NOMO-1 treated with dmso at 0.1 percent for 144 hours (cell line): ENCODE results near the gene STX3.
"Not testable (repeated sequence)": the region's sequence is repeated elsewhere in the genome, so short reads cannot be mapped to it uniquely, and the experiment has no call there.

Experiments
- DNase-seq: peaks from one replicate; lab custom pipeline; 2025; ENCODE audit not compliant: unreplicated experiment; lab: John Stamatoyannopoulos, UW

Gene STX3

DNA sequence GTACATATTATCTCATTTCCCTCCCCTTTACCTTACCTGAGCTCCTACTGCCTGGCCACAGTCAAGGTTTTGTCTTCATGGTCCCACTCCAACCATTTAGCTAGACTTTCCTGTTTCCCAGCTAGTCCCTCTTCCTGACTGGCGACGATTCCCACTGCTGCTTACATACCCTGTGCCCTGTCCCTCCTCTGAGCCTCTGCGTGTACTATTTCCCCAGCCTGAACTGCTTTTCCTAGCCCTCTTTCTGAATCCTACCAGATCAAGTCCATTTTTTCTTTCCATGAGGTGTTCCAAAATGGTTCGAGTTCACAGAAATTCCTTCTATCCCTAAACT lies 32.0 kb downstream of the STX3 start:
- DNase-seq, result no peak

DNA sequence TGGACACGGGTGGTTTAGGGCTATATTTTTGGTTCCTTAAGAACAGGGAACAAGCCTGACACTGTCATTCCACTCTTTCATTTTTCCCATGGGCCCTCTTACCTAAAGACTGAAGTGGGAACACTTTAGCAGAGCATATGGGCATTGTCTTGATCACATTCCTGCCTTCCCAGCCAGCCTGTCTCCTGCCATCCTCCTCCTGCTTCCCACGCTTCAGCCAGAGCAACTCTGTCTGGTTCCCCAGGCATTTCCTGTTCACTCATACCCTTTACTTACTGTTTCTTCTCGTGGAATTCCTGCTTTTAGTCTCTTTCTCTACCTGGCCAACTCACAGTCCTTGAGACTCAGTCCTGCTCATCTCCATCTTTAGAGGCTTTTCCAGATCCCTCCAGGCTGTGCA lies 32.6 kb downstream of the STX3 start:
- no peak for DNase-seq

DNA sequence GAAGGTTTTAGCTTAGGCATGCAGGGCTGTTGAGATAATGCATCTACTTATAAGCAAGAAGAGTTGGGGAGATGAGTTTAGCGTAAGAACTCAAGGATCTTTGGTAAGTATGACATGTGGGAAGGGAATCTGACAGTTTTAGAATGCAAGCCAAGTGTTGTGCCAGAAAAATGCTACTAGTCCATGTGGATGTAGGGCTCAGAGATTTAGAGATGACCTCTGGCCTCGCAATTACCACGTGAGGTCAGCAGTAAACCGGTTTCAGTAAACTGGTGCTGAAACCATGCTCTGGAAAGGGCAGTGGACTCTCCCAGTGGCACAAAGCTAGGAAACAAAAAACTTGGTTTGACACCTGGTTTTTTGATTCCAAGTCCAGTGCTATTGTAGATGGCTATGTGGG lies 36.5 kb downstream of the STX3 start:
- DNase-seq, result no peak

DNA sequence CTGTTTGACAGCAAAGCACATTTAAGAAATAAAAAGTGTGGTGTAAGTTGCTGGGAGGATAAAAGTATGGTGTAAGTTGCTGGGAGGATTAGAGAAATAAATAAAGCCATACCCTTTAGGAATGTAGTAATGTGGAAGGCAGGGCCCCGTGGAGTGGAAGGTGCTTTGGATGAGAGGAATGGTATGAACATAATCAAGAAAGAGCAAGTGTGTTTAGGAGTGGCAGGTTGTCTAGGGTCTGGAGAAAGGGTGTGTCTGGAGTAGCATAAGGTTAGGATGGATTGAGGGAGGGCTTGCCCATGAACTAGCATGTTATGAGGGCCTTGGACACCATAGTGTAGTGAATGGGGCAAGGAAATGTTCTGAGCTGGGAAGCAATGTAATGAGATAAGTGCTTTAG lies 37.3 kb downstream of the STX3 start:
- DNase-seq, result no peak

DNA sequence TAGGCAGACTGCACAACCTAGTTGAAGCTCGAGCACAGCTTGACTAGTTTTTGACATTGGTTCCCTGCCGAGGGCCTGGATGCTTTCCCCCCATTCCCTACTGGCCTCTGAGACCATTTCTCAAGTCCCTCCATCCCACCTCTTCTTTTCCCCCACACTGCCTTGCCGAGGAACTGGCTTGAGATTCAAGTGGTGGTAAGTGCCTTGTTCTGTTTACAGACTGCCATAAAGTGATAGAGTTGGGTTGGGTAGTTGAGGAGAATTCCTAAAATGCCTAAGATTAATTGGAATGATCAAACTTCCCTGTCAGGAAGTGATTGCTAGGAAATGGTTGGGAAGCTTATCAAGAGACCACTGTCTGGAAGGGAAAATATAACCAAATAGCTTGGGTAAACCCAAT lies 39.2 kb downstream of the STX3 start:
- DNase-seq, result no peak

DNA sequence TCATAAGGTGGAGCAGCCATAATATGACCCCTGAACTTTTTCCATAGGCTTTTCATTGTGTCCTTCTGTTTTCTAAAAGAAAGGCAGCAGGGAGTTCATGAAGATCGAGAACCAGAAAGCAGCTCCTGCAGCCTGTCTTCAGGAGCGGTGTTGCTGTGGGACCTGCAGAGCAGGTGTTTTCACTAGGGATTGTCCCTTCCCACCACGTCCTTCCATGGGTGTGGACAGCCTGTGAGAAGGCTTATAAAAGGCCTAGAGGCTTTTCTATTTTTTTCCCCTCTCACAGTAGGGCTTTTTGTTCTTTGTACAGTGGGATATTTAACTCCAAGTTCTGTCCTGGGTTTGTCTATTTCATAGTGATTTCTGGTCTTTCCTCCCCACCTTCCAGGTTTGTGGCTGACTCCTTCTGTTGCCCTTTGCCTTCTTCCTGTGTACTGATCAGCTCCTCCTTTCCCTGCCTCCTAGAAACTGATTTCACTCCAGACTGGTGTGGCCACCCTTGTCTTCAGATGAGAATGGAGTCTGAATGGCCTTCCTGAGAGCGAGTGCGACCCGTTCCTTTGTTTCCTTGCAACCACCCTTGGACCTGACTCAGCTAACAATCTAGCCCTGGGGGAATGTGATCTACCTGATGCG lies 45.3 kb downstream of the STX3 start:
- DNase-seq, result no peak

DNA sequence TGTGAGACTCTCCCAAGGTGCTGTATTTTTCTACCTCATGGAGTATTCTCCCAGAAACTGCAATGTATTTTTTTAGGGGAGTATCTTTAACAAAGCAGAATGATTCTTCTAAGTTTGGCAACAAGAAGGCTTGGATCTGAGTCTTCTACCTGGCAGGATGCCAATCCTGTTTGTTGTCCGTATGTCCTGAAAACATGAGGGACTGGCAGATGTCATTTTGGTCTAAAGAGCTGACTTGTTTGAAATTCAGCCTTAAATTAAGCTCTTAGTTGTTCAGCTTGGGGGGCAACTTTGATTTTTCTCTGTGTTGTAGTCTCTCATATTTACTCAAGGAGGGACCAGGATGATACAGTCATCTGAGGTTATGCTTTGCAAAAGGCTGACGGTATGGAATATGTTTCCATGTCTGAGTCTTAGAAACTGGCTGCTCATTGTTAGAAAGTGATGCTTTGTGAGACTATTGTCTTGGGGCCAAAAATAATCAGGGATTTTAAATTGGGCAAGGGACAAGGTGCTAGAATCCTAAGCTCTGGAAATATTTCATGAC lies 46.1 kb downstream of the STX3 start:
- DNase-seq, result no peak

DNA sequence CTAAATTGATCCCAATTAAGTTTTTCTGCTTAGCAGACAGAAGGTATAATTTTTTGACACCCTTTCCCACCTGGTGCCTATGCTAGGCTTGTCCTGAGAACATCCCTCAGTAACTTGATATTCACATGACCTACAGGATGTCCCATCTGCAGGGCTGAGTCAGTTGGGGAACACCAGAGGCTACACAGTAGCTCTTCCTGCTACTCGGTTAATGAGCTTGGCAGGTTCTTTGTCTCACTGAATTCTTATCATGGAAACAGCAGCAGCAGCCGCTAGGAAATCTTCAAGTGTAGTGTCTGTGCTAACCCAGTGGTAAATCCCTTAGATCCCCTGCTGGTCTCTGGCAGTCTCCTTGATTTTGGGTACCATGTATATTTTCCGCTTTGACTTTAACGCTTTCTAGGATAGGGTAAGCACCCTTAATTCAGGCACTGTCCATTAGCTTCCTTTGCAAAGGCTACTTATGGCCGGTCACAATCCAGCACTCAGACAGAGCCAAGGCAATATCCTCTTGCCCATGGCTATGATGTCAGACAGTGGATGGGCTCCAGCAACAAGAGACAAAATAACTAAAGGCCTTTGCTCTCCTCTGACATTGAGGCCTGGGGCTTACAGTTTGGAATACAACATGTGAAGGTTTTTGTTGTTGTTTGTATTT lies 46.9 kb downstream of the STX3 start:
- no peak for DNase-seq

DNA sequence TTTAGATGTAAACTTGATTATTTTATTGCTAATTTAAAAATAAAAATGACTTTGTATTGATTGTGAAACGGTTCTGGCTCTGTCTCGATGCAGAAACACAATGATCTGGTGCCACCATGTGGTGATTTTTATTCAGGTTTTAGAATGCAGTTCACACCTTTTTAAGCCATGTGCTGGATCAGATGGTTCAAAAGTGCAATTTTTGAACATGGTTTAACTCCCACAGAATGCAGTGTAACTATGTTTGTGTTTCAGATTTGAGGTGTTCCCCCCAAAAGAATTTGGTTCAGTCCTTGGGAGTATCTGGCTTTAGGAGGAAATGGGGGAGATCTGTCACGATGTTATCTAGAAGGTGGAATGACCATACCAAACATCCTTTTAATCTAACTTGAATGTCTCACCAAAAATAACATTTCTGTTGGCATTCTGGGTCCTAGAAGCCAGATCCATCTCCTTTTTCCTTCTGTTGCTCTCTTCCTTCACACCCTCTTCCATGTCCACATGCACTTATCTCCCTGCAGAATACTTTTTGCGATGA lies 47.5 kb downstream of the STX3 start:
- DNase-seq, result peak; percentile 6

DNA sequence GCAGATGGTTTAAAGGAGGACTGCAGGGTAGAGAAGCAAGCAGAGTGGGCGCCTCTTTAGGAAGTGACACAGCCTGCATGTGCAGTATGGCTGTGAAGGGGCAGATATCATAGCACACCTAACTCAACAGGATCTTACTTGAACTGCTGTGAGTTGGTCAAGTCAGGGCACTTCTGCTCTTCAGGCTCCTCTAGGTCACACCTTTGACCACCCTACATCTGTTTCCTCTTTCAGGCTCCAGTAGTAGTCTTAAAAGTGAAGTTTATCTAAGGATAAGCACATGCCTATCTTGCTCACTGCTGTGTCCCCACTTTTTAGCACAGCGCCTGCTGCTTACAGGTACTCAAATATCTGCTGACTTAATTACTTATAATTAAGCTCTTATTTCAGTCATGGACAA lies 48.9 kb downstream of the STX3 start:
- DNase-seq, result no peak

DNA sequence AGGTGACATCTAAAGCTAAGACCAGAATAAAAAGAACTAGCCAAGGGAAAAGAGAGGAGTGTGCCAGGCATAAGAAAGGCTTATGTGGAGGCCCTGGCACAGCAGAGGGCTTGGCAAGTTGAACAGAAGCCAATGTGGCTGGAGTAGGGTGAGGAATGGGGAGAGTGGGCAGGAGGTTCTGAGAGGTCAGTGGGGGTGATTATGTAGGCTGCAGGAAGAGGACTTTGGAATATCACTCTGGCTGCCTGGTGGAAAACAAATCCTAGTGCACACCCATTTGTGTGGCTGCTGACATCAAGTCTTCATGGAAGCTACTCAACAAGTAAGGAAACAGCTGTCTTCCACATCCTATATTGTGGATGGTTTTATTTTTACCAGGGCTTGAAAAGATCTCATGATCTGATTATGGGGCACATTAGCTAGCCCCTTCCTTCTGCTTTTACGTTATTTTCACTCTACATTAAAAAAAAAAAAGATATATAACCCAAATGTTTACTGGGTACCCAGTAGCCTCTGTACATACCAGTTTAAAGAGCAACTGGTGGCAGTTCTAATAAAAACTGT lies 52.0 kb downstream of the STX3 start:
- no peak for DNase-seq

DNA sequence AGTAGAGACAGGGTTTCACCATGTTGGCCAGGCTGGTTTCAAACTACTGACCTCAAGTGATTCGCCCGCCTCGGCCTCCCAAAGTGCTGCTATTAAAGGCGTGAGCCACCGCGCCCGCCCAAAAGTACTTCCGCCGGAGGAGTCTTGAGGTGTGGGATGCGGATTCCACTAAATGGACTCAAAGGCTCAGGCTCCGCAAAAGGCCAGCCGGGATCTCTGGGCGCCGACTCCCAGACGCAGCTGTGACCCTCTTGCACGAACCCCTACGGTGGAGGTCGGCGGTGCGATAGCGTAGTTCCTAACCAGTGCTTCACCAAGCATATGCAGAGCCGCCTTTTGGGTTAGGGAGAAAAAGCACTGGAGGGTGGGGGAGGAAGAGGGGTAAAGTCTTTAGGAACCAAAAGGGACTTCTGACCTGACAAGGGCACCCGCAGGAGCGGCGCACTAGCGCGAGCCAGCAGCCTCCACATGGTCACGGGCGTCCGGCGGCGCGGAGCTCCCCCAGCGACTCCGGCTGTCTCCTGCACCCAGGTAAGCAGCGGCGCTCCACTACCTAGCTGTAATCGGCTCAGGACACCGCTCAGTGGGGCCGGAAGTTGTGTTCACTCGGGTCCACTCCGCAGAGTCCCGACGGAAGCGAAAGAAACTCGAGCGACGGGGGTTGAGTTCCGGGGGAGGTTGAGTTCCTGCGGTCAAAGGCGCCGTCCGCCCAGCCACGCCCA lies 55.2 kb downstream of the STX3 start, which contains the start of gene MRPL16:
MRPL16 (minus strand) TSS at position 590 of the 722 bp plus-strand sequence; CDS start at position 470, 120 bp downstream.
- DNase-seq, result peak; percentile 89

DNA sequence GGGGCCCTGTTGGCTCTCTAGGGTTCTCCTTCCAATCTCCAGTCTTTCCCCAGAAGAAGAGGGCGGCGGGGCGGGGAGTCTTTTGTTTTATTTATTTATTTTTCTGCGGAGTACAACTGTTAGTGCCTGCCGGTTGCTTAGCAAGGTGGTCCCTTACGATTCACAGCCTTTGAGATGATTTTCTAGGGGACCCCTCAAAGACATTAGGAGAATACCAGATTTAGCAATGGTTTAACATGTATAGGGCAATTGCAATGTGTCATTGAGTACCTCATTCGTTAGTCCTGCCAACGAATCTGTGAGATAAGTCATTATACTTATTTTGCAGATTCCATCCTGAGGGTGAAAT lies 55.7 kb downstream of the STX3 start:
- DNase-seq, result no peak

DNA sequence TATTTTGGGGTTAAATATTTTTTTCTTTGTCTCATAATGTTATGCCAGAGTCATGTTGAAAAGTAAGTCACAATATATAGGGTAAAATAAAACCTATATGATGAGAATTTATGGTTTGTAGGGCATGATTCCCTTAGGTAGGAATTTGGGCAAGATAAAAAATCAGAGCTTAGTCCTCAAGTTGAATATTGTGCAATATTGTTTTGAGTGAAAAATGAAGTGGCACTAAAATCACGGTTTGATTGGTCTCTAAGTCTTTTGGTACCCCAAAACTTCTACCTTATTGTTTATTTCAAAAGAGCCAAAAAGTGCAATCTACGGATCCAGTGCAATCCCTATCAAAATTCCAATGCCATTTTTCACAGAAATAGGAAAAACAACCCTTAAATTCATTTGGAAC lies 57.0 kb downstream of the STX3 start:
- DNase-seq, result no peak

DNA sequence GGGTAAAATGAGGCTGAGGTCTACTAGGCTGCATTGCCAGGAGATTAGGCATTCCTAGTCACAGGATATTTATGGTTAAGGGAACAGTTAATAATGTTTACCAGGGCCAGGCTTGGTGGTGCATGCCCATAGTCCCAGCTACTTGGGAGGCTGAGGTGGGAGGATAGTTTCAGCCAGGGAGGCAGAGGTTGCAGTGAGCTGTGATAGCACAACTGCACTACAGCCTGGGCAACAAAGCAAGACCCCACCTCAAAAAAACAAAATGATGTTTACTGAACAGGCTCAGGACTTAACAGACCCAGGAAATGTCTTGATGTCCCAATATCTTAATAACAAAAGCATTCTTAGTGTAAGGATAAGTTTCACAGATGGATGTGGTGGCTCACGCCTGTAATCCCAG lies 58.2 kb downstream of the STX3 start:
- DNase-seq, result no peak

DNA sequence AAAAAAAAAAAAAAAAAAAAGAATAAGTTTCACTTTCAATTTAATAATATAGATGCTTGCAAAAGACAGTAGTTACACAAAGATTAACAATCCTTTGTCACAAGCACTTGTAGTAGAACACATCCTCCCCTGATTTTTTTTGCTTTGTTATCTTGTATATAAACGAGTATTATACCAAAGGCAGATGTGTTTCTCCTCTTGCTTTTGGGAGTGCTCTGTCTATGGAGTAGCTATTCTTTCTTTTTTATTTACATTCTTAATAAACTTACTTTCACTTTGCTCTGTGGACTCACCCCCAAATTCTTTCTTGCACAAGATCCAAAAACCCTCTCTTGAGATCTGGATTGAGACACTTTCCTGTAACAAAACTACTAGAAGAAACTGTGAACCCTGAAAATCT lies 58.8 kb downstream of the STX3 start:
- no peak for DNase-seq

DNA sequence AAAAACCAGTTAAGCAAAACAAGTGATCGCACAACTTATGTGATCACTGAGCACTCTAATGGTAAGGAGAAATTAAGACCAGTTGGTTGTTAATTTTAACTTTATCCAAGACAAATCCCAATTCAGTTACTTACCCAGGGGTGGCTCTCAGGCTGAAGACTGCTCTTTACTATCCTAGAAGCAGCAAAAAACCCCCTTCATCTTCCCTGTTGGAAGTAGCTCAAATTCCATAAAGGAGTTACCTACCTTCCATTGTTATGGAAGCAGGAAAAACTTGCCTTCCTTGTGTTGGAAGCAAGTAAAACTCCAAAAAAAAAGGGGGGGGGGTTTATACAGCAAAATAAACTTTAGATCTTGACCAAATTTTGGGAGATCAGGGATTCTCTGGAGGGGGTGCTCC lies 60.6 kb downstream of the STX3 start:
- no peak for DNase-seq

DNA sequence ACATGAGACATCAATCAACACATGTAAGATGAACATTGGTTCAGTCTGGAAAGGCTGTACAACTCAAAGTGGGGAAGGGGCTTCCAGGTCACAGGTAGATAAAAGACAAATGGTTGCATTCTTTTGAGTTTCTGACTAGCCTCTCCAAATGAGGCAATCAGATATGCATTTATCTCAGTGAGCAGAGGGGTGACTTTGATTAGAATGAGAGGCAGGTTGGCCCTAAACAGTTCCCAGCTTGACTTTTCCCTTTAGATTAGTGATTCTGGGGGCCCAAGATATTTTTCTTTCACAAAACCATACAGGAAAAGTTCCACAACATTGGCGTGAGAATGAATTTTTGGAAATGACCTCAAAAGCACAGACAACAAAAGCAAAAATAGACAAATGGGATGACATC lies 61.3 kb downstream of the STX3 start:
- not testable (repeated sequence) for DNase-seq

DNA sequence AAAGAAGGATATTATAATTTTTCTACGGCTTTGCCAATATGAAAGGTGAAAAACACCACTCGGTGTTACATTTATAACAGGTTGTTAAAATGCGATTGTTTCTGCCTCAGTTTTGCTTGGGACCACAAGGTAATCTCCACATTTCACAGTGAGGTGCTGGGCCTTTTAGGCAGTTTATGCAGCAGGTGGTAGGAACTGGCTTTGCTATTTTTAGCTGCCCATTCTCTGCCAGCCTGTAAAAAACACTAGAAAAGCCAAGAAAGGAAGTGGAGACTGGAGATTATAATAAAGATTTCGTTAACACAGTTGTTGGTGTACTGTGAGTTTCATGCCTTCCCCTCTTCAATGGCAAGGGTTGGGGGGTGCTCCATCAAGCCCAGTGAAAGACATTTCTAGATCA lies 63.4 kb downstream of the STX3 start:
- DNase-seq, result peak; percentile 52

DNA sequence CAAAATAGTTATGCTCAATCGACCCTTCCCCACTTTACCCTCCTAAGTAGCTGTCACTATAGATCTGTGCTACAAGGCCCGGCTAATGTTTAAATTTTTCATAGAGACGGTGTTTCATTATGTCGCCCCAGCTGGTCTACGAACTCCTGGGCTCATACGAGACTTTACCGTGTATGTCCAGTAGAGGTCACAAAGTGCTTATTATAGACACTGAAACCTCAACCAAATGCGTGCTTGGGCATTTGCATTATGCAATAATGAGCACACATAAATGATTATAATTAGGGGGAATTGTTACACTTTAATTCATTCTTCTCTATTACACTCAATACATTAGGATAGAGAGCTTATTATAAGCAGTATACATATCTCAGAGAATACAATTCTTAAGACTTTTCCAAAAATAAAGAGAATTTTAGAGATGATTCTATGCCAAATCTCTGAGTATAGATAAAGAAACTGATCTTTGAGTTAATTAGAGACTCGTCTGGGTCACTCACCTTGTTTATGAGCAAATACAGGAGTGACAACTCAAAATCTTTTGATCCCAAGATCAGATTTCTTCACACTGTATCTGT lies 67.9 kb downstream of the STX3 start:
- DNase-seq, result peak; percentile 43

DNA sequence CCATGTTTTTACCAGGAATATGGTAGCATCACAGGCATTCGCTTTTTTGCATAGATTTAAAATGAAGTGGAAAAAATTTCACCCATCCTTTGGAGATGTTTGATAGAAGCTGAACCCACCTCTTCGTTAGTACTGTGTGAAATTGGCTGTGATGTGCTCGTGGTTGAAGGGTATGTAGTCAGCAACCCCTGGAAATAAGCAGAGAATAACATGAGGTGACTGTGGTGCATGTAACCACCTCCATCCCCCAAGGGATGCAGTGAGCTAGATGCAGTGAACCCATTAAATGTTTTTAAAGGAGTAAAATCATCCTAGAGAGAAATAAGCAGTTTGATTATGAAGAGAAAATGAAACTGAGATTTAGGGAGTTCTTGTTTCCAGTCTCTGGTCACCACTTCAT lies 74.2 kb downstream of the STX3 start:
- no peak for DNase-seq
